Duodenal mucosa (tissue), 2 donors: ENCODE data around the gene PDSS2.

Experiments
- H3K27ac ChIP-seq: one replicate; pipeline ENCODE4 v1.7.0; 2013; ENCODE audit warnings: low read depth, low read length
- H3K27me3 ChIP-seq, 2 donors: one replicate each; pipeline ENCODE4 v1.7.0; 2013; ENCODE audit warnings: low read length in 2 of 2, control low read depth in 1 of 2; ENCODE audit not compliant: insufficient read depth in 2 of 2, control insufficient read depth in 1 of 2
- H3K36me3 ChIP-seq, 2 donors: one replicate each; pipeline ENCODE4 v1.7.0; 2013; ENCODE audit warnings: low read length in 2 of 2, control low read depth in 1 of 2; ENCODE audit not compliant: insufficient read depth in 2 of 2, control insufficient read depth in 1 of 2
- H3K4me1 ChIP-seq, 2 donors: one replicate each; pipeline ENCODE4 v1.7.0; 2013; ENCODE audit warnings: low read length in 2 of 2, control low read depth in 1 of 2; ENCODE audit not compliant: insufficient read depth in 2 of 2, control insufficient read depth in 1 of 2
- H3K4me3 ChIP-seq, 2 donors: one replicate each; pipeline ENCODE4 v1.7.0; 2013; ENCODE audit warnings: low read length in 2 of 2, low read depth in 1 of 2
- H3K9ac ChIP-seq, 2 donors: one replicate each; pipeline ENCODE4 v1.7.0; 2013; ENCODE audit warnings: low read length in 2 of 2, low read depth in 1 of 2
- H3K9me3 ChIP-seq, 2 donors: one replicate each; pipeline ENCODE4 v1.7.0; 2013; ENCODE audit warnings: low read length in 2 of 2, control low read depth in 1 of 2; ENCODE audit not compliant: control insufficient read depth in 1 of 2

The PDSS2 gene, protein sequence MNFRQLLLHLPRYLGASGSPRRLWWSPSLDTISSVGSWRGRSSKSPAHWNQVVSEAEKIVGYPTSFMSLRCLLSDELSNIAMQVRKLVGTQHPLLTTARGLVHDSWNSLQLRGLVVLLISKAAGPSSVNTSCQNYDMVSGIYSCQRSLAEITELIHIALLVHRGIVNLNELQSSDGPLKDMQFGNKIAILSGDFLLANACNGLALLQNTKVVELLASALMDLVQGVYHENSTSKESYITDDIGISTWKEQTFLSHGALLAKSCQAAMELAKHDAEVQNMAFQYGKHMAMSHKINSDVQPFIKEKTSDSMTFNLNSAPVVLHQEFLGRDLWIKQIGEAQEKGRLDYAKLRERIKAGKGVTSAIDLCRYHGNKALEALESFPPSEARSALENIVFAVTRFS

GRCh38 chr6:107459283-107460082, at the start of gene PDSS2:
Gene PDSS2 (minus strand): TSS chr6:107459564. CDS start chr6:107459285, 279 bp downstream.
- peak within 1 kb of the TSS; percentile 100 for H3K4me3 ChIP-seq
- peaks cover 5 to 6% of the 10 kb centered on the region in 2 donors for H3K4me1 ChIP-seq
- H3K27ac ChIP-seq = peak within 1 kb of the TSS; percentile 88
- H3K9ac ChIP-seq = peak within 1 kb of the TSS; percentile 94 to 97
- H3K9me3 ChIP-seq = no peaks in the 10 kb centered on the region
- H3K36me3 ChIP-seq = no peaks in the 10 kb centered on the region
- no peaks in the 10 kb centered on the region for H3K27me3 ChIP-seq

DNA sequence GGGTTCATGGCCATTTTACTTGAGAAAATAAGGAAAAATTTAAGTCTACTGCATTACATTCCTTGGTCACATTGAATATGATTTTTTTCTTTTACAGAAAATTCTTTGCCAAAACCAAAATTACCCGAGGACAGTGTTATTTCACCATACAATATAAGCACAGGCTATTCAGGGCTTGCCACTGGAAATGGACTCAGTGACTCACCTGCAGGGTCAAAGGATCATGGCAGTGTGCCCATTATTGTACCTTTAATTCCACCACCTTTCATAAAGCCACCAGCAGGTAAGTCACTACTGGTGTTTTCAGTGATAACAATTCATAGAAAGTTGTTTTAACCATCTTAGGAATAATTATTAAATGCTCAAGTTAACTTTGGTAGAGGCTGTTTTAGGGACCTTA, 46.8 kb upstream of the PDSS2 start:
- Histone ChIP-seq H3K27ac (no peak overlapping the region), H3K9me3 (no peaks in the 10 kb centered on the region)

DNA sequence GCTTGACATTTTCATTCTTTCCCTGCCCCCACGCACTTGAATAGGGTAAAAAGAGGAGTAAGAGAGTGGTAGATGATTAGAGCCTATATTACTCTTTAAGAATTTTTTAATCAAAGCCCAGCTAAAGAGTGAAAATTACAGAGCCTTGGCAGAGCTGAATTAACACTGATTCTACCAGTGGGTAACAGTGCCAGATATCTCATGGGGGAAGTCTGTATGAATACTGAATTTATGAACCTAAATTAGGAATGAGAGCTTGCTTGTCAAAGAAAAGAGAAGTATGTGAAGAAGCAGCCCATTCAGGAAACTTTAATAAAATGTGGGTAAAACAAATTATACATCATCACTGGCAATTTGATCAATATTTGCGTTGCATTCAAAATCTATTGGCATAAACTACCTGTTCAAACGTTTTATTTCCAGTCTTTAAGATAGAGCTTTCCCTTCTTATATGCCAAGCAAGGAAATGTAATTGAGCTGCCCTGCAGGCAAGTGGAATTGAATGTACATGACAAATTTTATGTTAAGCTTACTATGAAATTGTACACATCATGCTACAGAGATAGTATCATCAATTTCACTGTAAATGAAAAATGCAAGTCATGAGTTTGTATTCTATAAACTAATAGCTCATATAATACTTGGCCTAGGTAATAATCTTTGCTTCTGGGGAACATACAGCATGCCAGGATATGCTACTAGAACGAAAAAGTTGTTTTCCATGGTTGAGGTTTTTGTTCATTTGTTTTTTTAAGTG, 45.1 kb upstream of the PDSS2 start:
- Histone ChIP-seq H3K9ac (no peak overlapping the region), H3K4me1 (no peaks in the 10 kb centered on the region), H3K27me3 (no peaks in the 10 kb centered on the region), H3K4me3 (no peak overlapping the region), H3K9me3 (no peaks in the 10 kb centered on the region), H3K27ac (no peak overlapping the region), H3K36me3 (no peaks in the 10 kb centered on the region)

More for the DNA sequence above, 46.8 kb upstream of the PDSS2 start:
- H3K4me3 ChIP-seq = no peak overlapping the region
- no peak overlapping the region for H3K9ac ChIP-seq
- peaks cover 2 to 6% of the 10 kb centered on the region in 2 donors for H3K4me1 ChIP-seq
- H3K27me3 ChIP-seq = no peaks in the 10 kb centered on the region
- no peaks in the 10 kb centered on the region for H3K36me3 ChIP-seq

GRCh38 chr6:107496892-107497684, 37.7 kb upstream of the PDSS2 start:
- H3K9ac ChIP-seq = no peak overlapping the region
- H3K27ac ChIP-seq = no peak overlapping the region
- no peak overlapping the region for H3K4me3 ChIP-seq
- H3K9me3 ChIP-seq = no peaks in the 10 kb centered on the region
- no peaks in the 10 kb centered on the region for H3K36me3 ChIP-seq
- H3K27me3 ChIP-seq = peaks cover 13 to 23% of the 10 kb centered on the region in 2 donors
- no peaks in the 10 kb centered on the region for H3K4me1 ChIP-seq

DNA sequence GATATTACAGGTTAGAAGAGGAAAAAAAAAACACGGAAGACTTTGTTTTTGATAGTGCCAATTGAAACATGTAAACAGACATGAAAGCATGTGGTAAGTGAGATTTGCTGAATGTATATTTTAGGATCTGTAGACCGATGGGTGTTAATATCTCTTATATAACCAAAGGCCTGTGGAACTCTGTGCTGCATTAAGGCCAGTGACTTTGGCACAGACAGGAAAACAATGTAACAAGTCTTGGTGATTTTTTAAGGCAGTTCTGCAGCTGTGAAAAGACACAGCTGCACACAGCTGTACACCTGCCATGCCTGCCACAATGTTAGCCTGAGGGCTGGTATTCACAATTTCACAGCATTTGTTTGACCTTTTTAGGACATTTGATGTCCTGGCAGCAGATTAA, 36.6 kb upstream of the PDSS2 start:
- Histone ChIP-seq H3K9me3 (no peaks in the 10 kb centered on the region), H3K27ac (no peak overlapping the region), H3K9ac (no peak overlapping the region), H3K36me3 (no peaks in the 10 kb centered on the region), H3K27me3 (peaks cover 22 to 33% of the 10 kb centered on the region in 2 donors), H3K4me1 (peaks cover 0 to 5% of the 10 kb centered on the region in 2 donors), H3K4me3 (no peak overlapping the region)

DNA sequence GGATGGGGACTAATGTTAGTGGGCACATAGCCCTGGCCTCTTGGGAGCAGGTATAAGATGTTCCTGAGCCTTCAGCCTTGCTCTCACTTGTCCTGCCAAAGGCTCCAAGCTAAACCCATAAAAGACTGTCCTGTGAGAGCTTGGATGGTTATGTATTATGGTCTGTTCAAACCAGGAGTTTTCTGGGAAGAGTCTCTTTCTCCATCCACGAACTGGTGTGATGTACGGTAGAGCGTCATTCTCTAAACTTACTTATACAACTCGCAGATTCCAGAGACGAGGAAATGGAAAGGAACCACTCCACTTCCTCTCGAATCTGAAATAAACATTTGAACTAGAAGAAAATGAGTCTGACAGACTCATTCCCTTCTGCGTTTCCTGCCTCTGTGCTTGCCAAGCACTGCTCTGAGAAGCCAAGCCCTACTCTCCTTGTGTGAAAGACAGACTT, 35.9 kb upstream of the PDSS2 start:
- peaks cover 28 to 38% of the 10 kb centered on the region in 2 donors for H3K27me3 ChIP-seq
- H3K9me3 ChIP-seq = no peaks in the 10 kb centered on the region
- H3K9ac ChIP-seq = no peak overlapping the region
- H3K4me1 ChIP-seq = peaks cover 0 to 11% of the 10 kb centered on the region in 2 donors
- H3K4me3 ChIP-seq = peak overlapping the region in 1 of 2 donors; percentile 15
- no peaks in the 10 kb centered on the region for H3K36me3 ChIP-seq
- H3K27ac ChIP-seq = no peak overlapping the region

- H3K9me3 ChIP-seq = no peaks in the 10 kb centered on the region
- peaks cover 37 to 49% of the 10 kb centered on the region in 2 donors for H3K27me3 ChIP-seq
- peaks cover 10 to 20% of the 10 kb centered on the region in 2 donors for H3K4me1 ChIP-seq
- H3K36me3 ChIP-seq = no peaks in the 10 kb centered on the region
- peak overlapping the region in 1 of 2 donors; percentile 35 for H3K4me3 ChIP-seq
- H3K9ac ChIP-seq = no peak overlapping the region
- H3K27ac ChIP-seq = no peak overlapping the region
Measured at GRCh38 chr6:107493158-107494057, 34.0 kb upstream of the PDSS2 start.

GRCh38 chr6:107491760-107492660, 32.6 kb upstream of the PDSS2 start:
- peak overlapping the region; percentile 64 to 69 for H3K4me3 ChIP-seq
- H3K27ac ChIP-seq = no peak overlapping the region
- no peaks in the 10 kb centered on the region for H3K36me3 ChIP-seq
- no peak overlapping the region for H3K9ac ChIP-seq
- peaks cover 44 to 62% of the 10 kb centered on the region in 2 donors for H3K27me3 ChIP-seq
- peaks cover 12 to 20% of the 10 kb centered on the region in 2 donors for H3K4me1 ChIP-seq
- no peaks in the 10 kb centered on the region for H3K9me3 ChIP-seq
